Testis (tissue), 5 donors: Measurements from ENCODE around the gene IL23A. TPM values are rescaled to one million over a fixed set of nuclear protein-coding genes. Genes with fewer than 3 reads are reported as not detected.

Source experiments
- DNase-seq: peaks from one replicate; pipeline ENCODE4 v3.0.0-alpha.2; 2019
- H3K27ac ChIP-seq, 2 donors: fragments of 200-600 bp; sonication (generic); one replicate each; pipeline ENCODE4 v1.5.1; 2019
- H3K27me3 ChIP-seq: fragments of 200-600 bp; sonication (generic); one replicate; pipeline ENCODE4 v1.5.1; 2019
- H3K36me3 ChIP-seq: fragments of 200-600 bp; sonication (generic); one replicate; pipeline ENCODE4 v1.5.1; 2017; ENCODE audit warnings: low read depth; ENCODE audit errors: missing control alignments
- H3K4me1 ChIP-seq: fragments of 200-600 bp; sonication (generic); one replicate; pipeline ENCODE4 v1.5.1; 2019
- H3K4me3 ChIP-seq, 2 donors: fragments of 200-600 bp; sonication (generic); one replicate each; pipeline ENCODE4 v1.5.1; 2017 to 2019
- H3K9me3 ChIP-seq: fragments of 200-600 bp; sonication (generic); one replicate; pipeline ENCODE4 v1.5.1; 2017
- CTCF ChIP-seq, 3 experiments: fragments of 450-650 bp in 2 of 3; fragments of 200-600 bp in 1 of 3; sonication (generic) in 1 of 3; IDR thresholded peaks; one replicate each; pipeline ENCODE4 v1.5.1; 2016 to 2019; ENCODE audit warnings: antibody characterized with exemption in 3 of 3, mild to moderate bottlenecking in 2 of 3, moderate library complexity in 1 of 3
- POLR2A ChIP-seq: fragments of 450-650 bp; IDR thresholded peaks from one replicate; pipeline ENCODE4 v1.6.1; 2017; ENCODE audit warnings: antibody characterized with exemption, mild to moderate bottlenecking, moderate library complexity
- WGBS, 2 donors: methylation state at CpG; one replicate each; pipeline ENCODE4 v1.1.5; 2018; 5-methylcytosine and 5-hydroxymethylcytosine counted together
- intact Hi-C: fragments of 100-400 bp; cut with DNase I; formaldehyde crosslinking; loops from one replicate; pipeline ENCODE4 v1.15.1; 2023; ENCODE audit warnings: low total_unique reads
- long read RNA-seq, 2 donors: transcript quantifications; one replicate each; lab custom pipeline, GENCODE V29; 2026
- polyA plus RNA-seq: library from polyadenylated mRNA; stranded (reverse); fragments of 350-450 nt; fragmentation: Illumina TruSeq; extraction: RNeasy Lipid Tissue Mini Kit (QIAGEN cat#74804); gene quantifications from one replicate; pipeline ENCODE4 v1.2.3, GENCODE V29; 2014; ENCODE audit warnings: low read depth, low replicate concordance; ENCODE audit not compliant: insufficient read depth
- total RNA-seq, 2 donors: library from RNA; depleted of rRNA; stranded (reverse); fragments of >200 nt; gene quantifications; one replicate each; pipeline ENCODE4 v1.2.3, GENCODE V29; 2016

IL23A gene
- total RNA-seq: 1 to 10 TPM; 8.1 to 8.4 TPM
- 34.9 TPM for polyA plus RNA-seq
- long read RNA-seq, donor 1, partial matches to known transcripts: 0 of 1 reads
- long read RNA-seq, donor 1, other reads (novel, unspliced or antisense): 0 of 1 reads
- long read RNA-seq, donor 2, partial matches to known transcripts: 0 of 1 reads
- long read RNA-seq, donor 2, other reads (novel, unspliced or antisense): 0 of 1 reads

GRCh38 chr12:56338308-56339157, at the start of gene IL23A:
TSS of gene IL23A (plus strand) at chr12:56338884. CDS start at chr12:56339045, 161 bp downstream.
- TF ChIP-seq POLR2A: no peak
- no peak for TF ChIP-seq CTCF (IDR thresholded peaks at IDR 0.05)
- no peak for DNase-seq
- Histone ChIP-seq H3K4me1 (no peaks in the 10 kb centered on the region), H3K4me3 (no peak within 1 kb of the TSS), H3K36me3 (no peaks in the 10 kb centered on the region), H3K27ac (no peak within 1 kb of the TSS), H3K9me3 (no peaks in the 10 kb centered on the region), H3K27me3 (no peaks in the 10 kb centered on the region)
- 51 to 55% methylated on average over 9 of the region's 9 CpGs for WGBS, 2 donors
- intact Hi-C loops: no loop called here

- no peak overlapping the region for H3K27ac ChIP-seq
- intact Hi-C loops: no loop called here
- H3K36me3 ChIP-seq: no peaks in the 10 kb centered on the region
- no peak overlapping the region for H3K4me3 ChIP-seq
- H3K4me1 ChIP-seq: peaks cover 7% of the 10 kb centered on the region
- 74 to 75% methylated on average over 5 of the region's 5 CpGs for whole genome bisulfite sequencing, 2 donors
- DNase-seq: no peak
- TF ChIP-seq POLR2A (no peak), CTCF (IDR thresholded peaks at IDR 0.05) (no peak)
- H3K27me3 ChIP-seq: no peaks in the 10 kb centered on the region
- no peaks in the 10 kb centered on the region for H3K9me3 ChIP-seq
Observed at GRCh38 chr12:56293795-56294194, 44.9 kb upstream of the IL23A start.

- H3K4me1 ChIP-seq: peaks cover 18% of the 10 kb centered on the region
- TF ChIP-seq POLR2A: no peak
- TF ChIP-seq CTCF (IDR thresholded peaks at IDR 0.05): no peak
- H3K27me3 ChIP-seq: no peaks in the 10 kb centered on the region
- no peaks in the 10 kb centered on the region for H3K9me3 ChIP-seq
- DNase-seq: no peak
- H3K4me3 ChIP-seq: no peak overlapping the region
- intact Hi-C loops: no loop called here
- no peaks in the 10 kb centered on the region for H3K36me3 ChIP-seq
- H3K27ac ChIP-seq: no peak overlapping the region
- 76 to 81% methylated on average over 5 of the region's 5 CpGs for WGBS, 2 donors
Observed at GRCh38 chr12:56296295-56296694, 42.4 kb upstream of the IL23A start.

- Histone ChIP-seq H3K27ac (no peak overlapping the region), H3K9me3 (no peaks in the 10 kb centered on the region), H3K36me3 (no peaks in the 10 kb centered on the region), H3K4me3 (no peak overlapping the region), H3K4me1 (peaks cover 25% of the 10 kb centered on the region), H3K27me3 (no peaks in the 10 kb centered on the region)
- TF ChIP-seq CTCF (IDR thresholded peaks at IDR 0.05) (no peak), POLR2A (no peak)
- DNase-seq: no peak
- intact Hi-C loops: no loop called here
- WGBS, 2 donors: 94 to 96% methylated on average over 8 of the region's 8 CpGs
Observed at GRCh38 chr12:56297400-56297799, 41.3 kb upstream of the IL23A start.
